Endothelial cell of umbilical vein (primary cell): ENCODE measurements around the gene HMGXB3. TPM values are rescaled to one million over a fixed set of nuclear protein-coding genes. Genes with fewer than 3 reads are reported as not detected.
"Not testable (repeated sequence)": the region's sequence is repeated elsewhere in the genome, so short reads cannot be mapped to it uniquely, and the experiment has no call there.

Experiments
- BruUV-seq: library from RNA; stranded (reverse); fragments of 400-500 nt; replicated peaks from 2 replicates; lab custom pipeline; 2021; lab: Mats Ljungman, UMichigan
- CTCF ChIA-PET: fragments of 300-600, 350-600 bp; sonication (Branson Sonifier 250); formaldehyde crosslinking; loops from one replicate; lab custom pipeline; 2021; ENCODE audit warnings: antibody characterized with exemption, inconsistent platforms; lab: Charles Lee
- POLR2A ChIA-PET: fragments of 300-600, 350-600 bp; sonication (Branson Sonifier 250); formaldehyde crosslinking; loops from one replicate; lab custom pipeline; 2021; ENCODE audit warnings: antibody characterized with exemption, inconsistent platforms; lab: Charles Lee
- DNase-seq: peaks from one replicate; pipeline ENCODE4 v3.0.0-alpha.2; 2011; ENCODE audit warnings: low read depth, low spot score
- FAIRE-seq: peaks from 2 replicates; lab custom pipeline; 2011; peaks lifted over from hg19 to GRCh38; lab: Jason Lieb, UNC
- H2AFZ ChIP-seq: 2 replicates; pipeline ENCODE4 v1.6.0; 2012; ENCODE audit warnings: low read depth, low read length, control low read depth, inconsistent platforms
- H3K27ac ChIP-seq: 2 replicates; pipeline ENCODE4 v1.5.1; 2011; ENCODE audit warnings: low read depth, mild to moderate bottlenecking, control low read depth, low read length, moderate library complexity; ENCODE audit not compliant: insufficient read depth
- H3K27me3 ChIP-seq, 2 experiments: 2 replicates each; pipeline versions ENCODE4 v1.6.0 to v1.6.1; 2011; ENCODE audit warnings: low read length in 2 of 2, mixed read lengths in 1 of 2; ENCODE audit not compliant: control insufficient read depth in 2 of 2, insufficient read depth in 2 of 2
- H3K36me3 ChIP-seq, 2 experiments: 2 replicates in 1 of 2; 3 replicates in 1 of 2; pipeline ENCODE4 v1.5.1; 2011; ENCODE audit warnings: low read length in 2 of 2, mild to moderate bottlenecking in 1 of 2, moderate library complexity in 1 of 2; ENCODE audit not compliant: control insufficient read depth in 2 of 2, insufficient read depth in 2 of 2; ENCODE audit errors: extremely low read depth in 1 of 2
- H3K4me1 ChIP-seq: 3 replicates; pipeline ENCODE4 v1.5.1; 2011; ENCODE audit warnings: mild to moderate bottlenecking, low read length; ENCODE audit not compliant: control insufficient read depth, insufficient read depth; ENCODE audit errors: extremely low read depth
- H3K4me2 ChIP-seq: 2 replicates; pipeline ENCODE4 v1.6.1; 2011; ENCODE audit warnings: low read length, control low read depth, mixed read lengths; ENCODE audit not compliant: insufficient read depth
- H3K4me3 ChIP-seq, 3 experiments: fragments of 200-600 bp in 1 of 3; sonication (generic), shearing (Covaris generic) in 1 of 3; replicated peaks in 1 of 3; 2 replicates each; pipeline ENCODE4 v1.5.1; 2011 to 2016; ENCODE audit warnings: control low read depth in 3 of 3, low read length in 3 of 3, mild to moderate bottlenecking in 2 of 3, inconsistent platforms in 1 of 3, low read depth in 1 of 3, moderate library complexity in 1 of 3; ENCODE audit not compliant: insufficient read depth in 1 of 3
- H3K79me2 ChIP-seq: 2 replicates; pipeline ENCODE4 v1.6.0; 2012; ENCODE audit warnings: low read length, inconsistent platforms; ENCODE audit not compliant: control insufficient read depth, insufficient read depth
- H3K9ac ChIP-seq: replicated peaks from 2 replicates; pipeline ENCODE3; 2011; ENCODE audit warnings: low read length, control low read depth; ENCODE audit not compliant: insufficient read depth; ENCODE audit errors: extremely low read depth
- H3K9me1 ChIP-seq: replicated peaks from 3 replicates; pipeline ENCODE4 v1.6.0; 2011; ENCODE audit warnings: mild to moderate bottlenecking, low read length; ENCODE audit not compliant: control insufficient read depth, insufficient read depth; ENCODE audit errors: extremely low read depth
- H3K9me3 ChIP-seq: replicated peaks from 2 replicates; pipeline ENCODE4 v1.5.1; 2012; ENCODE audit warnings: low read length, inconsistent platforms; ENCODE audit not compliant: control insufficient read depth, insufficient read depth
- H4K20me1 ChIP-seq: replicated peaks from 2 replicates; pipeline ENCODE3; 2011; ENCODE audit warnings: mild to moderate bottlenecking, low read length; ENCODE audit not compliant: control insufficient read depth, insufficient read depth; ENCODE audit errors: extremely low read depth
- CTCF ChIP-seq, 2 donors: IDR thresholded peaks; 1 replicate in 1 of 2; 2 replicates in 1 of 2; pipeline ENCODE4 v1.5.1; 2011; ENCODE audit warnings: low read length in 2 of 2, mild to moderate bottlenecking in 2 of 2, moderate library complexity in 2 of 2, control low read depth in 1 of 2, inconsistent platforms in 1 of 2, low read depth in 1 of 2; ENCODE audit not compliant: insufficient read depth in 1 of 2; ENCODE audit errors: extremely low read depth in 1 of 2
- EZH2 ChIP-seq: IDR thresholded peaks from 2 replicates; pipeline ENCODE4 v1.6.1; 2012; ENCODE audit warnings: borderline replicate concordance, low read depth, mild to moderate bottlenecking, moderate library complexity, low read length, inconsistent platforms; ENCODE audit not compliant: severe bottlenecking
- FOS ChIP-seq: IDR thresholded peaks from 2 replicates; pipeline ENCODE4 v1.6.1; 2011; ENCODE audit warnings: mild to moderate bottlenecking, low read length, moderate library complexity, borderline replicate concordance; ENCODE audit not compliant: insufficient read depth
- GATA2 ChIP-seq: IDR thresholded peaks from 2 replicates; pipeline ENCODE4 v1.7.0; 2011; ENCODE audit warnings: low read depth, mild to moderate bottlenecking, moderate library complexity, mixed read lengths, low read length; ENCODE audit not compliant: insufficient read length, insufficient read depth
- JUN ChIP-seq: IDR thresholded peaks from 2 replicates; pipeline ENCODE4 v1.6.1; 2011; ENCODE audit warnings: borderline replicate concordance, low read depth; ENCODE audit not compliant: insufficient read length, insufficient read depth
- MYC ChIP-seq: IDR thresholded peaks from one replicate; pipeline ENCODE4 v1.6.1; 2011; ENCODE audit warnings: mild to moderate bottlenecking, low read depth, low read length
- POLR2A ChIP-seq: IDR thresholded peaks from 2 replicates; pipeline ENCODE4 v1.6.1; 2012; ENCODE audit warnings: low read depth, mild to moderate bottlenecking, control low read depth, low read length
- POLR2AphosphoS5 ChIP-seq: IDR thresholded peaks from 2 replicates; pipeline ENCODE4 v1.6.1; 2012; ENCODE audit warnings: low read depth, mild to moderate bottlenecking, control low read depth, low read length, moderate library complexity; ENCODE audit not compliant: insufficient read depth
- dilution Hi-C: fragments of 300-500 bp; cut with MboI; formaldehyde crosslinking; loops from one replicate; pipeline ENCODE4 v1.15.0; 2019; ENCODE audit warnings: low sequenced_read_pairs; ENCODE audit not compliant: extremely low pct_ligation_motif_present
- intact Hi-C: fragments of 100-400 bp; cut with micrococcal nuclease; formaldehyde crosslinking; loops from one replicate; pipeline ENCODE4 v1.10.0; 2022
- polyA plus RNA-seq, 4 experiments: library from polyadenylated mRNA; depleted of rRNA in 3 of 4; stranded (reverse) in 3 of 4; unstranded in 1 of 4; fragments of >200 nt; gene quantifications; 2 replicates each; pipeline versions ENCODE4 v1.2.1 to v1.2.3, GENCODE V29; 2011 to 2012; ENCODE audit warnings: missing spikeins in 1 of 4
- total RNA-seq: library from RNA; stranded (reverse); gene quantifications from 2 replicates; pipeline ENCODE4 v1.2.3, GENCODE V29; 2021
- TF ChIP-seq, protein P1 (sequence below): IDR thresholded peaks from 2 replicates; pipeline ENCODE4 v1.6.1; 2011; ENCODE audit not compliant: insufficient read depth, insufficient read length

The HMGXB3 gene
- total and polyA plus RNA-seq, 2 donors (not counting 3 experiments of a cell fraction or from before 2014, with no cell fraction given), result 34.8 to 52.6 TPM

DNA sequence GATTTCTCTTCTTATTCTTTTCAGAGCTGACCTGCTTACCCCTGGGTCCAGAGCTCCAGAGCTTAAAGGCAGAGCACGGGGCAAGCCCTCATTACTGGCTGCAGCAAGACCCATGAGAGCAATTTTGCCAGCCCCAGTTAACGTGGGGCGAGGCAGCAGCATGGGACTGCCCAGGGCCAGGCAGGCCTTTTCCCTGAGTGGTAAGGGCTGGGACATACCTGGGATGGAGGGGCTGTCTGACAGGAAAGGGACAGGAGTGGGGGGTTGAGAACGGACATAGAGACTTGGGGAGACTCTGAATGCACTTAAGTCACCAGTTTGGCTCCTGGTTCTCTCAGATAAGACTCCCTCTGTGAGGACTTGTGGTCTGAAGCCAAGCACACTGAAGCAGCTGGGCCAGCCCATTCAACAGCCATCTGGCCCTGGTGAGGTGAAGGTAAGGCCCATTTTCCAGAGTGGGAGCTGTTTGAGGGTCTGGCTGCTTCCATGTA lies 26.2 kb downstream of the HMGXB3 start:
- Histone ChIP-seq H4K20me1 (no peaks in the 10 kb centered on the region), H3K9me3 (no peaks in the 10 kb centered on the region), H3K9ac (no peak overlapping the region), H3K4me2 (no peak overlapping the region), H3K4me3 (no peak overlapping the region), H3K27ac (no peak overlapping the region), H3K27me3 (no peaks in the 10 kb centered on the region), H2AFZ (no peak overlapping the region), H3K36me3 (peaks cover 14 to 22% of the 10 kb centered on the region in 2 experiments), H3K4me1 (peaks cover 13% of the 10 kb centered on the region), H3K9me1 (no peaks in the 10 kb centered on the region), H3K79me2 (peaks cover 4% of the 10 kb centered on the region)
- BruUV-seq, result no TSS peak
- DNase-seq (no peak), FAIRE-seq (no peak)
- CTCF ChIA-PET, result no interaction called here
- TF ChIP-seq CTCF (IDR thresholded peaks at IDR 0.05; ENCODE audit: extremely low read depth in 1 of 2, insufficient read depth in 1 of 2, low read depth in 1 of 2, low read length in 2 of 2), result no peak
- TF ChIP-seq EZH2, result no peak
- TF ChIP-seq POLR2AphosphoS5, result no peak
- no peak for TF ChIP-seq FOS
- TF ChIP-seq POLR2A, result no peak
- TF ChIP-seq GATA2, result no peak
- TF ChIP-seq, protein P1, sequence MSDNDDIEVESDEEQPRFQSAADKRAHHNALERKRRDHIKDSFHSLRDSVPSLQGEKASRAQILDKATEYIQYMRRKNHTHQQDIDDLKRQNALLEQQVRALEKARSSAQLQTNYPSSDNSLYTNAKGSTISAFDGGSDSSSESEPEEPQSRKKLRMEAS, result no peak
- no peak for TF ChIP-seq MYC
- no peak for TF ChIP-seq JUN
- POLR2A ChIA-PET, result no interaction called here
- intact Hi-C loops (no loop called here), dilution Hi-C loops (no loop called here)

DNA sequence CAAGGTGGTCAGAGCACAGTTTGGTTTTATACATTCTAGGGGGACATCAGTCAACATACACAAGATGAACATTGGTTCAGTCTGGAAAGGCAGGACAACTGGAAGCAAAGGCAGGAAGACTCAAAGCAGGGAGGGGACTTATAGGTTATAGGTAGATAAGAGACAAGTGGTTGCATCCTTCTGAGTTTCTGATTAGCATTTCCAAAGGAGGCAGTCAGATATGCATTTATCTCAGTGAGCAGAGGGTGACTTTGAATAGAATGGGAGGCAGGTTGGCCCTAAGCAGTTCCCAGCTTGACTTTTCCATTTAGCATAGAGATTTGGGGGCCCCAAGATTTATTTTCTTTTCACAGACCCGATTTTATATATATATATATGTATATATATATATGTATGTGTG lies 27.5 kb downstream of the HMGXB3 start:
- peaks cover 20 to 33% of the 10 kb centered on the region in 2 experiments for H3K36me3 ChIP-seq
- H3K27me3 ChIP-seq, H3K9me3 ChIP-seq, H3K27ac ChIP-seq, BruUV-seq, POLR2A ChIA-PET, dilution Hi-C loops, H3K9ac ChIP-seq, H2AFZ ChIP-seq, CTCF ChIA-PET, H4K20me1 ChIP-seq, H3K4me3 ChIP-seq, H3K9me1 ChIP-seq, H3K4me1 ChIP-seq, H3K79me2 ChIP-seq, intact Hi-C loops, H3K4me2 ChIP-seq, DNase-seq, FAIRE-seq: not testable (repeated sequence)
